GM12872 (cell line): ENCODE results near the gene PDGFB.

ENCODE experiments used
- TF ChIP-seq, protein P1 (sequence below): IDR thresholded peaks from 3 replicates; pipeline ENCODE4 v1.5.1; 2011; ENCODE audit warnings: low read depth, mild to moderate bottlenecking, low read length, moderate library complexity; ENCODE audit not compliant: insufficient read depth

The PDGFB gene

DNA sequence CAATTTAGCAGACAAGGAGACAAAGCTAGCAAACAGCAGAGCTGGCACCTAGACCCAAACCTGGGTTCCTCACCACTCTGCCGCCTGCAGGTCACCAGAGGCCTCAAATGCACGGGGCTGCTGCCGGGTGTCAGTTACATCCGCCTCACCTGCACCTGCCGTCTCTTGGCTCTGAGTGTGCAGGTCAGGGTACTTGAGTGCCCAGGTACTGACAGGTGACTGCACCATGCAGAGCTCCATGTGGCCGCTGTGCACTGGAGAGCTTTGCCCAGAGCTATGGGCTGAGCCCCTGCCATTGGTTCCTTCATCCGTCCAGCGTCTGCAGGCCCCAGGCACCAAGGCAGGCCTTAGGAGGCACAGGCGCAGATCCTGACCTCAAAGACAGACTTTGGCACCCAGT lies 35.0 kb downstream of the PDGFB start:
- TF ChIP-seq, protein P1, sequence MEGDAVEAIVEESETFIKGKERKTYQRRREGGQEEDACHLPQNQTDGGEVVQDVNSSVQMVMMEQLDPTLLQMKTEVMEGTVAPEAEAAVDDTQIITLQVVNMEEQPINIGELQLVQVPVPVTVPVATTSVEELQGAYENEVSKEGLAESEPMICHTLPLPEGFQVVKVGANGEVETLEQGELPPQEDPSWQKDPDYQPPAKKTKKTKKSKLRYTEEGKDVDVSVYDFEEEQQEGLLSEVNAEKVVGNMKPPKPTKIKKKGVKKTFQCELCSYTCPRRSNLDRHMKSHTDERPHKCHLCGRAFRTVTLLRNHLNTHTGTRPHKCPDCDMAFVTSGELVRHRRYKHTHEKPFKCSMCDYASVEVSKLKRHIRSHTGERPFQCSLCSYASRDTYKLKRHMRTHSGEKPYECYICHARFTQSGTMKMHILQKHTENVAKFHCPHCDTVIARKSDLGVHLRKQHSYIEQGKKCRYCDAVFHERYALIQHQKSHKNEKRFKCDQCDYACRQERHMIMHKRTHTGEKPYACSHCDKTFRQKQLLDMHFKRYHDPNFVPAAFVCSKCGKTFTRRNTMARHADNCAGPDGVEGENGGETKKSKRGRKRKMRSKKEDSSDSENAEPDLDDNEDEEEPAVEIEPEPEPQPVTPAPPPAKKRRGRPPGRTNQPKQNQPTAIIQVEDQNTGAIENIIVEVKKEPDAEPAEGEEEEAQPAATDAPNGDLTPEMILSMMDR: no peak

DNA sequence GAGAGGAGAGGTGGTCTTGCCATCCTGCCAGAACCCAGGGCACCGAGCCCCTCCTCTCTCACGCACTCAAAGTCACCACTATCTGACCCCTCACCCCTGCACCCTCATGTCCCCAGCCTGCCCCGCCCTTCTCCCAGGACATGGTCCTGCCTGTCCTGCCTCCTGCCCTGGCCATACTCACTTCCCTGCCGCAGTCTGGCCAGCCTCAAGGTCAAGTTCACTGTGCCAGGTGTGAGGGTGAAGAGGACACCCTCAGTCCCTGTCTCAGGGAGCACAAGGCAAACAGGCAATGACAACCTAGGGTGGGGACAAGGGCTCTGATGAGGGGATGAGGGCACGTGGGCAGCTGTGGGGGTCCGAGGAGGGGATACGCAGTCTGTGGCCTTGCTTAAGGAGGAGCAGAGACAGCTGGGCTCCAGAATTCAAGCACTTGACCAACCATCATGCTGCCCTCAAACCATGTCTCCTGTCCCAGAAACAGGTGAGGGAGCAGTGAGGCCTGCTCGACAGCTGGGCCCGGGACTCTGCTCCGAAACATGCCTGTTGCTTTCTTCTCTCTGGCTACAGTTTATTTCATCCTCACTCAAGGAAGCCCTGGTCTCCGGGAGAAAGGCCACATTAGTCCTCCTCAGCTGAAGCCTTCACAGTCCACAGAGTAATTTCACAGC lies 36.6 kb downstream of the PDGFB start:
- TF ChIP-seq, protein P1: no peak

- TF ChIP-seq, protein P1: no peak
Measured at GRCh38 chr22:39207141-39208012, 37.4 kb downstream of the PDGFB start.

GRCh38 chr22:39206491-39206890 lies 38.3 kb downstream of the PDGFB start:
- TF ChIP-seq, protein P1: no peak

- TF ChIP-seq, protein P1: no peak
Measured at GRCh38 chr22:39205344-39206021, 39.3 kb downstream of the PDGFB start.

DNA sequence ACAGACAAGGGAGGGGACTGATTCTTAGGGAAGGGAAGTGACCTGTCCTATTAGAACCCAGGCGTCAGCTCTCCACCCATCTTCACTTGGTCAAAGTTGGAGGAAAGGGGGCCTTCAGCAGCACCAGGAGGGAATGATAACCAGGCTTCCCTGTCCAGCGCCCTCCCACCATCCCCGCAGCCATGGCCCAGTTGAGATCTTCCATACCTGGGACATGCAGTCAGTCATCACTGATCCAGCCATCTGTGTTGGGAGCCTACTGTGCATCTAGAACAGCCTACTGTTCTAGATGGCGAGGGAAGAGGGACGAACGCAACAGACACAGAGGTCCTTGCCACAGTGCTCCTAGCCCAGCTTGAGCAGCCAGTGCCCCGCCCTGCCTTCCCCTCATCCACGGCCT lies 40.6 kb downstream of the PDGFB start:
- TF ChIP-seq, protein P1: no peak

GRCh38 chr22:39197578-39197977 lies 47.2 kb downstream of the PDGFB start:
- TF ChIP-seq, protein P1: no peak
